GM10248 (cell line): ENCODE results near the gene LOXL1.

Experiments used
- CTCF ChIA-PET: fragments of 300-600 bp; sonication (Branson Sonifier 250); formaldehyde crosslinking; extraction: SDS; loops from one replicate; lab custom pipeline; 2021; ENCODE audit warnings: antibody characterized with exemption; lab: Yijun Ruan, JAX
- POLR2A ChIA-PET: fragments of 350-650 bp; sonication (Branson Sonifier 250); formaldehyde crosslinking; extraction: SDS; loops from one replicate; lab custom pipeline; 2020; ENCODE audit warnings: antibody characterized with exemption; lab: Yijun Ruan, JAX
- DNase-seq: peaks from one replicate; pipeline ENCODE4 v3.0.0; 2012; ENCODE audit errors: extremely low spot score
- TF ChIP-seq, protein P1 (sequence below): IDR thresholded peaks from 2 replicates; pipeline ENCODE4 v1.5.1; 2012; ENCODE audit warnings: mild to moderate bottlenecking, low read depth; ENCODE audit errors: extremely low read depth, missing control alignments, control extremely low read depth

The LOXL1 gene

DNA sequence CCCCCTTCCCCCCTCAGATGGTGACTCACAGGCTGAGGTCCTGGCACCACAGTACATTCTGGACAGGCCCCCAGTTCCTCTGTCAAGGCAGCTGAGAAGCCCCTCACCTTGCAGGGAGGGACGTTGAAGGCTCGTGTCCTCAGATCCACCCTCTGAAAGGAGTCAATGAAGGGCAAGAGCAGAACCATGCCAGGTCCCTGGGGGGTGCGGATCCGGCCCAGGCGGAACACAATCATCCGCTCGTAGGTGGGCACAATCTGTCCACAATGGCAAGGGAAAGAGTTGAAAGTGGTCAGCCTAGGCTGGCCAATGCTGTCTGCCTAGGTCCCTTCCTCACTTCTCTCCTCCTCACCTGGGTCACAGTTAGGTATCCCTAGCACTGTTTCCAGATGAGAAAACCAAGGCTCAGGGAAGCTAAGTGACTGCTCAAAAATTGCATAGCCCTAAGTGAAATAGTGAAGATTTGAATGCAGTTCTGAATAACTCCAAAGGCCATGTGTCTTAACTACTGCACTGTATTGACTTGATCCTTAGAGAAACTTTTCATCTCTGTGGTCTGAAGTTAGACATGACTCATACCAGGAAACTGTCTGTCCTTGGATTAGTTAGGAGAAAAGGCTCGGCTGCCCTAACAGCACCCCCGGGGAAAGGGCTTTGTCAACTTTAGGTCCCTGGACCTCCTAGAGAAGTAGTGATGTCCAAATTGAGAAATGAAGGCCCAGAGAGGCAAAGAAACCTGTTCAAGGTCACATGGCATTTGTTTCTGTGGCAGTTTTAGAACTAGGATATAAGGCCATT, 62.9 kb downstream of the LOXL1 start:
- TF ChIP-seq, protein P1, sequence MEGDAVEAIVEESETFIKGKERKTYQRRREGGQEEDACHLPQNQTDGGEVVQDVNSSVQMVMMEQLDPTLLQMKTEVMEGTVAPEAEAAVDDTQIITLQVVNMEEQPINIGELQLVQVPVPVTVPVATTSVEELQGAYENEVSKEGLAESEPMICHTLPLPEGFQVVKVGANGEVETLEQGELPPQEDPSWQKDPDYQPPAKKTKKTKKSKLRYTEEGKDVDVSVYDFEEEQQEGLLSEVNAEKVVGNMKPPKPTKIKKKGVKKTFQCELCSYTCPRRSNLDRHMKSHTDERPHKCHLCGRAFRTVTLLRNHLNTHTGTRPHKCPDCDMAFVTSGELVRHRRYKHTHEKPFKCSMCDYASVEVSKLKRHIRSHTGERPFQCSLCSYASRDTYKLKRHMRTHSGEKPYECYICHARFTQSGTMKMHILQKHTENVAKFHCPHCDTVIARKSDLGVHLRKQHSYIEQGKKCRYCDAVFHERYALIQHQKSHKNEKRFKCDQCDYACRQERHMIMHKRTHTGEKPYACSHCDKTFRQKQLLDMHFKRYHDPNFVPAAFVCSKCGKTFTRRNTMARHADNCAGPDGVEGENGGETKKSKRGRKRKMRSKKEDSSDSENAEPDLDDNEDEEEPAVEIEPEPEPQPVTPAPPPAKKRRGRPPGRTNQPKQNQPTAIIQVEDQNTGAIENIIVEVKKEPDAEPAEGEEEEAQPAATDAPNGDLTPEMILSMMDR, result no peak
- ChIA-PET POLR2A (interaction anchor here (0.5 kb wide), 1 partner anchor 15 kb away, joined by 3 read pairs; no protein-coding TSS in a partner anchor), CTCF (interaction anchor here (0.7 to 11.6 kb wide), 4 partner anchors 16 to 64 kb away, joined by 3 to 162 read pairs (median 4); no protein-coding TSS in a partner anchor)
- no peak for DNase-seq

DNA sequence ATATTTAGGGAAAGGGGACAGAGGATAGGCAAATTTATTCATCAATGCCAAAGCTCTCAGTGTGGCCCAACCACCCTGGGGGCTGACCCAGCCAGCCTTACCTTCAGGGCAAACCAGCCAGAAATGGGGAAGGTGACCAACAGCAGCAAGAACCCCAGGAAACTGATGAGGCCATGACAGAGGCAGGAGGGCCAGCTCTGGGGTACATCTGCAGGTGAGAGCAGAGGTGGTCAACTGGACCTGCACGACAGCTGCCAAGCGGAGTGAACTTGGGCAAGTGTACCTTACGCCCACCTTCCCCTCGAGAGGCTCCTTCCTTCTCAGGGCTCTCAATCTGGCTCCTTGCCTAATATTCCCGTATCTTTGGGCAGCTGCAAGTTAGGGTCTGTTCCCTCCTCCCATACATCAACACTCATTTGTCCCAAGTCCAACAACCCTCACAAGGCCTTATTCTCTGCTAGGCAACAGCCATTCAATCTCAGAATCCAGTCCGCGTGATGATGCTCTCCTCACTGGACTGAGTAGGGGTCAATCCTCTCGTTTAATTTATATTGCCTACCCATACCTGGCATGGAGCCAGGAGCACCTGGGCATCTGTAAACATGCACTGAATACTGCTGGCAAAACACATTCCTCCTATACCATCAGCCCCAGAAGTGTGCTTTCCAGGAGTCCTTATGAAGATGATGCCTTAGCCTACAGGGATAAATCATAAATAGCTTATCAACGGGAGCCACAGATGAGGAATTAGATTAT, 64.2 kb downstream of the LOXL1 start:
- TF ChIP-seq, protein P1, result no peak
- no peak for DNase-seq
- ChIA-PET CTCF (interaction anchor here (1.1 to 11.6 kb wide), 4 partner anchors 16 to 63 kb away, joined by 3 to 162 read pairs (median 4); no protein-coding TSS in a partner anchor), POLR2A (no interaction called here)

DNA sequence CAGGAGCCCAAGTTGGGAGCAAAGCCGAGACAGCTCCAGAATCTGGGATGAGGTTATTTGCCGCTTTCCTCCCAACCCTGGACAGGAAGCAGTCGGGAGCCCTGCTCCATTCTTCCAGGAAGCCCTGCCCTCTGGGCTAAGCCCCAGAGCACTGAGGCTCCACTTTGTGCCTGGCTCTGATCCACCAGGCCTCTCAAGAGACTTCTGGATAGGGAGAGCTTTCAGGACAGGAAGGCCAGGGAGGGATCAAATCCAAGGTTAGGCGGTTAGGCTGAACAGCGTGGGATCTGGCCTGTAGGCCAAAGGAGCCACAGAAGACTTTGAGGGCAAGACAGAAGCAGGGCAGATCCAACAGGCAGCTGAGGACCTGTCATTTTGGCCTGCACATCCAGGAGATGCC, 65.0 kb downstream of the LOXL1 start:
- POLR2A ChIA-PET, result no interaction called here
- DNase-seq, result no peak
- CTCF ChIA-PET, result interaction anchor here (1.4 to 11.6 kb wide), 3 partner anchors 18 to 26 kb away, joined by 4 to 162 read pairs (median 8); no protein-coding TSS in a partner anchor
- TF ChIP-seq, protein P1, result no peak

DNA sequence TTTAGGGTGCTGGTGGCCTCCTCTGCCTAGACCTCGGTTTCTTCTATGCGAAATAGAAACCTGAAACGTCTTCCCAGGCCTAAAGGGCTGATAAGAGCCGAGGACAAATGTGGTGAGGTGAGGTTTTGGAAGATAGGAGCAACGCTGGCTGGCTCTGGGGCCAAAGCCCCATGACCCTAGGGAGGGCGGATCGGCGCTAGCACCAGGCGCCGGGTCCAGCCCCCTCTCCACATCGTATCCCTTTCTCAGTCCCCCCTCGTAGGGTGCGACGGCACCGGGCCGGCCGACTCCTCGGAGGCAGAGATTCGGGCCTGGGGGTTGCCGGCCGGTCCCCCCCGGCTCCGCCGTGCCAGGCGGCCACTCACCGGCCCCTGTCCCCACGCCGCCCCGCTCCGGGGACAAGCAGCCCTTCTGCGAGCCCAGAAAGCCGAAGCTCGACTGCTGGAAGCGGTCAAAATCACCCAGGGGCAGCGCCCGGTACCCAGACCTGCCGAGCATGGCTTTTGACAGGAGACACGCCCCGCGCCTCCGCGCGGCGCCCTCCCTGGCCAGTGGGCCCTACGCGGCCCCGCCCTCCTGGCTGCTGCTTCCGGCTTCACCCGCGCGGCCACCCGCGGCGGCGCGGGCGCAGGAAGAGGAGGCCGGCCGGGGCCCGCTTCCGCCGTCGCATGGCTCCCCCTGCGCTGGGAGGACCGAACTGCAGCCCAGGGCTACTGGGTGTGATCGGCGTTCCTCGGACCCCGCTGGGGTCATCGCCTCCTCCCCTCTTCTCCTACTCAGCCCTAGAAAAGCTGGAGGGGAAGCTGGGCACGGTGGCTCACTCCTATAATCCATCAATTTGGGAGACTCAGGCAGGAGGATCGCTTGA, 65.7 kb downstream of the LOXL1 start, which contains the start of gene STOML1:
Gene STOML1 (minus strand): TSS at position 570 of the 868 bp plus-strand sequence. CDS start 72 bp downstream, at position 498.
- TF ChIP-seq, protein P1, result peak; percentile 91
- POLR2A ChIA-PET, result no interaction called here
- CTCF ChIA-PET, result interaction anchor here (0.8 to 11.6 kb wide), 11 partner anchors 9 to 544 kb away, joined by 3 to 162 read pairs (median 5); no protein-coding TSS in a partner anchor
- DNase-seq, result peak; percentile 95

DNA sequence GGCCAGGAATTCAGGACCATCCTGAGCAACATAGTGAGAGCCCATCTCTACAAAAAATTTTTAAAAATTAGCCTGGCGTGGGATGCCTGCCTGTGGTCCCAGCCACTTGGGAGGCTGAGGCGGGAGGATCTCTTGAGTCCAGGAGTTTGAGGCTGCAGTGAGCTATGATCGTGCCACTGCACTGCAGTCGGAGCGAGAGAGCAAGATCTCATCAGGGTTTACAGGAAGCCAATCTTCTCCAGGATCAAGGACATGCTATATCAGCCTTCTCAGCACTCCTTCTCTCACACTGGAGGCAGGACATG, 66.3 kb downstream of the LOXL1 start:
- CTCF ChIA-PET, result interaction anchor here (0.8 to 11.6 kb wide), 10 partner anchors 9 to 543 kb away, joined by 3 to 162 read pairs (median 6); no protein-coding TSS in a partner anchor
- POLR2A ChIA-PET, result interaction anchor here (0.5 kb wide), 1 partner anchor 10 kb away, joined by 3 read pairs; no protein-coding TSS in a partner anchor
- no peak for DNase-seq
- TF ChIP-seq, protein P1, result no peak
